Left lung (tissue), 10 donors: ENCODE data around the gene GNLY. TPM values are rescaled to one million over a fixed set of nuclear protein-coding genes. Genes with fewer than 3 reads are reported as not detected.

Source experiments
- ATAC-seq: fragments of 200-7000 bp; cut with Tn5 transposase; one replicate; pipeline ENCODE4 v1.9.1; 2020; ENCODE audit warnings: moderate library complexity
- DNase-seq, 4 donors: peaks; one replicate each; pipeline ENCODE4 v3.0.0-alpha.2; 2013 to 2020
- H3K27ac ChIP-seq, 2 donors: fragments of 200-600 bp; sonication (generic) in 1 of 2; one replicate each; pipeline versions ENCODE4 v1.5.0 to v1.8.0; 2020 to 2021
- H3K27me3 ChIP-seq, 2 donors: fragments of 200-600 bp; sonication (generic) in 1 of 2; one replicate each; pipeline versions ENCODE4 v1.5.0 to v1.8.0; 2020 to 2021
- H3K36me3 ChIP-seq, 2 donors: fragments of 200-600 bp; sonication (generic) in 1 of 2; one replicate each; pipeline versions ENCODE4 v1.5.0 to v1.8.0; 2020 to 2021
- H3K4me1 ChIP-seq, 2 donors: fragments of 200-600 bp; one replicate each; pipeline ENCODE4 v1.8.0; 2021
- H3K4me3 ChIP-seq, 2 donors: fragments of 200-600 bp; sonication (generic) in 1 of 2; one replicate each; pipeline versions ENCODE4 v1.5.0 to v1.8.0; 2020 to 2021; ENCODE audit warnings: mild to moderate bottlenecking in 1 of 2
- H3K9me3 ChIP-seq, 2 donors: fragments of 200-600 bp; sonication (generic) in 1 of 2; one replicate each; pipeline versions ENCODE4 v1.5.0 to v1.8.0; 2020 to 2021
- intact Hi-C, 2 donors: fragments of 100-400 bp; cut with DNase I; formaldehyde crosslinking; loops; one replicate each; pipeline versions ENCODE4 v1.11.2 to v1.14.2; 2022
- polyA plus RNA-seq, 6 donors: library from polyadenylated mRNA; unstranded; fragments of 120-200 nt; gene quantifications; one replicate each; pipeline ENCODE4 v1.2.1, GENCODE V29; 2013; ENCODE audit not compliant: insufficient read length in 6 of 6
- total RNA-seq, 2 donors: library from RNA; stranded (reverse); fragmentation: NEBNext Ultra II Directional; extraction: Animal tissue kit (Norgen Biotek cat#: 25700); gene quantifications; one replicate each; pipeline ENCODE4 v1.2.1, GENCODE V29; 2021
- TF ChIP-seq, protein P1 (sequence below), 2 donors: fragments of 200-600 bp; sonication (generic) in 1 of 2; IDR thresholded peaks; one replicate each; pipeline versions ENCODE4 v1.5.0 to v1.8.0; 2021; ENCODE audit warnings: antibody characterized with exemption in 2 of 2
- donor health status: DM: no; HTN: yes; CAD: no.
- donor health status: DM: no; HTN: no; CAD: no.

GNLY gene
- total and polyA plus RNA-seq, 8 donors: 0.90 to 10.5 (median 2.2) TPM

DNA sequence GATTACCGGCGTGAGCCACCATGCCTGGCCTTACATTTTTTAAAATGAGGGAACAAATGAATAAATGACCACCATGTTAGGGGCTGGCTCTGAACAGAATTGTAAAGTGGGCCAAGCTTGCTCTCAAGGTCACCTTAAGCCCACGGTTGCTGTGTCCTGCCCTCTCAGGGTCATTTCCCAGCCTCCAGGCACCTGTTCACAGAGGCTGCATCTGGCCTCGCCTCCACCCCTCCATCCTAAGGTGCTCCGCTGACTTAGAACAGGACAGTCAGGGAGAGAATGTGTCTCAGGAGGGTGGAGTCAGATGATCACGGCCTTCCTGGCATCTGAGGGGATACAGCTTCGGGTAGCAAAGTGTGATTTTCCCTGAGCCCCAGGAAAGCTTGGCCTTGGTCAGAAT, 33.4 kb upstream of the GNLY start:
- peaks cover 0 to 26% of the 10 kb centered on the region in 2 donors for H3K36me3 ChIP-seq
- ATAC-seq (no peak), DNase-seq (peak in 1 of 4 donors; percentile 54)
- peak overlapping the region; percentile 82 to 94 for H3K27ac ChIP-seq
- no peaks in the 10 kb centered on the region for H3K9me3 ChIP-seq
- peaks cover 3 to 30% of the 10 kb centered on the region in 2 donors for H3K4me1 ChIP-seq
- intact Hi-C loops: no loop called here
- no peak overlapping the region for H3K4me3 ChIP-seq
- TF ChIP-seq, protein P1, sequence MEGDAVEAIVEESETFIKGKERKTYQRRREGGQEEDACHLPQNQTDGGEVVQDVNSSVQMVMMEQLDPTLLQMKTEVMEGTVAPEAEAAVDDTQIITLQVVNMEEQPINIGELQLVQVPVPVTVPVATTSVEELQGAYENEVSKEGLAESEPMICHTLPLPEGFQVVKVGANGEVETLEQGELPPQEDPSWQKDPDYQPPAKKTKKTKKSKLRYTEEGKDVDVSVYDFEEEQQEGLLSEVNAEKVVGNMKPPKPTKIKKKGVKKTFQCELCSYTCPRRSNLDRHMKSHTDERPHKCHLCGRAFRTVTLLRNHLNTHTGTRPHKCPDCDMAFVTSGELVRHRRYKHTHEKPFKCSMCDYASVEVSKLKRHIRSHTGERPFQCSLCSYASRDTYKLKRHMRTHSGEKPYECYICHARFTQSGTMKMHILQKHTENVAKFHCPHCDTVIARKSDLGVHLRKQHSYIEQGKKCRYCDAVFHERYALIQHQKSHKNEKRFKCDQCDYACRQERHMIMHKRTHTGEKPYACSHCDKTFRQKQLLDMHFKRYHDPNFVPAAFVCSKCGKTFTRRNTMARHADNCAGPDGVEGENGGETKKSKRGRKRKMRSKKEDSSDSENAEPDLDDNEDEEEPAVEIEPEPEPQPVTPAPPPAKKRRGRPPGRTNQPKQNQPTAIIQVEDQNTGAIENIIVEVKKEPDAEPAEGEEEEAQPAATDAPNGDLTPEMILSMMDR (IDR thresholded peaks at IDR 0.05): no peak
- H3K27me3 ChIP-seq: no peaks in the 10 kb centered on the region

GRCh38 chr2:85661139-85661858, 32.9 kb upstream of the GNLY start:
- Histone ChIP-seq H3K27ac (peak overlapping the region; percentile 82 to 94), H3K4me3 (peak overlapping the region in 1 of 2 donors; percentile 6), H3K9me3 (no peaks in the 10 kb centered on the region), H3K4me1 (peaks cover 3 to 30% of the 10 kb centered on the region in 2 donors), H3K27me3 (no peaks in the 10 kb centered on the region), H3K36me3 (peaks cover 0 to 22% of the 10 kb centered on the region in 2 donors)
- DNase-seq: peak in 2 of 4 donors; percentile 65 to 84
- ATAC-seq: peak; percentile 0
- intact Hi-C loops: no loop called here
- TF ChIP-seq, protein P1 (IDR thresholded peaks at IDR 0.05): no peak

- H3K9me3 ChIP-seq: no peaks in the 10 kb centered on the region
- no peak for DNase-seq
- peak overlapping the region; percentile 31 to 36 for H3K4me3 ChIP-seq
- no peak for ATAC-seq
- intact Hi-C loops: no loop called here
- TF ChIP-seq, protein P1 (IDR thresholded peaks at IDR 0.05): no peak
- H3K27ac ChIP-seq: peak overlapping the region; percentile 82 to 94
- H3K4me1 ChIP-seq: peaks cover 3 to 30% of the 10 kb centered on the region in 2 donors
- peaks cover 0 to 12% of the 10 kb centered on the region in 2 donors for H3K36me3 ChIP-seq
- no peaks in the 10 kb centered on the region for H3K27me3 ChIP-seq
Observed at GRCh38 chr2:85662899-85663593, 31.1 kb upstream of the GNLY start.

- ATAC-seq: peak; percentile 0
Observed at GRCh38 chr2:85663594-85664565, 30.3 kb upstream of the GNLY start.

More at GRCh38 chr2:85663594-85664565, 30.3 kb upstream of the GNLY start:
- H3K4me1 ChIP-seq: peaks cover 3 to 38% of the 10 kb centered on the region in 2 donors
- TF ChIP-seq, protein P1 (IDR thresholded peaks at IDR 0.05): no peak
- peak overlapping the region; percentile 31 to 36 for H3K4me3 ChIP-seq
- no peaks in the 10 kb centered on the region for H3K9me3 ChIP-seq
- H3K27ac ChIP-seq: peak overlapping the region; percentile 82 to 94
- no peaks in the 10 kb centered on the region for H3K27me3 ChIP-seq
- H3K36me3 ChIP-seq: peaks cover 0 to 3% of the 10 kb centered on the region in 2 donors
- intact Hi-C loops: no loop called here
- DNase-seq: peak in 2 of 4 donors; percentile 66 to 84
